Measurements from ENCODE around the gene KCNG2.

GRCh38 chr18:79875531-79875919 lies 77.8 kb downstream of the KCNG2 start:
- TF ChIP-seq CHD1 (IDR thresholded peaks at IDR 0.05; ENCODE audit: low read depth, low read length), result no peak
- no peak for TF ChIP-seq SP2 (IDR thresholded peaks at IDR 0.05; ENCODE audit: low read length)
- TF ChIP-seq POLR2AphosphoS5 (IDR thresholded peaks at IDR 0.05; ENCODE audit: low read depth, low read length), result no peak
- no peak for TF ChIP-seq TEAD4 (IDR thresholded peaks at IDR 0.05; ENCODE audit: low read depth, low read length)
- TF ChIP-seq, protein P1, sequence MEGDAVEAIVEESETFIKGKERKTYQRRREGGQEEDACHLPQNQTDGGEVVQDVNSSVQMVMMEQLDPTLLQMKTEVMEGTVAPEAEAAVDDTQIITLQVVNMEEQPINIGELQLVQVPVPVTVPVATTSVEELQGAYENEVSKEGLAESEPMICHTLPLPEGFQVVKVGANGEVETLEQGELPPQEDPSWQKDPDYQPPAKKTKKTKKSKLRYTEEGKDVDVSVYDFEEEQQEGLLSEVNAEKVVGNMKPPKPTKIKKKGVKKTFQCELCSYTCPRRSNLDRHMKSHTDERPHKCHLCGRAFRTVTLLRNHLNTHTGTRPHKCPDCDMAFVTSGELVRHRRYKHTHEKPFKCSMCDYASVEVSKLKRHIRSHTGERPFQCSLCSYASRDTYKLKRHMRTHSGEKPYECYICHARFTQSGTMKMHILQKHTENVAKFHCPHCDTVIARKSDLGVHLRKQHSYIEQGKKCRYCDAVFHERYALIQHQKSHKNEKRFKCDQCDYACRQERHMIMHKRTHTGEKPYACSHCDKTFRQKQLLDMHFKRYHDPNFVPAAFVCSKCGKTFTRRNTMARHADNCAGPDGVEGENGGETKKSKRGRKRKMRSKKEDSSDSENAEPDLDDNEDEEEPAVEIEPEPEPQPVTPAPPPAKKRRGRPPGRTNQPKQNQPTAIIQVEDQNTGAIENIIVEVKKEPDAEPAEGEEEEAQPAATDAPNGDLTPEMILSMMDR (IDR thresholded peaks at IDR 0.05; ENCODE audit: control extremely low read depth in 1 of 3, insufficient read depth in 1 of 3, low read depth in 1 of 3, low read length in 3 of 3), result no peak

All from H1 (cell line).